ENCODE results near the gene LRRFIP1. TPM values are rescaled to one million over a fixed set of nuclear protein-coding genes. Genes with fewer than 3 reads are reported as not detected.

LRRFIP1 gene
- total and polyA plus RNA-seq, 12 donors: 18.7 to 79.7 (median 51.8) TPM

DNA sequence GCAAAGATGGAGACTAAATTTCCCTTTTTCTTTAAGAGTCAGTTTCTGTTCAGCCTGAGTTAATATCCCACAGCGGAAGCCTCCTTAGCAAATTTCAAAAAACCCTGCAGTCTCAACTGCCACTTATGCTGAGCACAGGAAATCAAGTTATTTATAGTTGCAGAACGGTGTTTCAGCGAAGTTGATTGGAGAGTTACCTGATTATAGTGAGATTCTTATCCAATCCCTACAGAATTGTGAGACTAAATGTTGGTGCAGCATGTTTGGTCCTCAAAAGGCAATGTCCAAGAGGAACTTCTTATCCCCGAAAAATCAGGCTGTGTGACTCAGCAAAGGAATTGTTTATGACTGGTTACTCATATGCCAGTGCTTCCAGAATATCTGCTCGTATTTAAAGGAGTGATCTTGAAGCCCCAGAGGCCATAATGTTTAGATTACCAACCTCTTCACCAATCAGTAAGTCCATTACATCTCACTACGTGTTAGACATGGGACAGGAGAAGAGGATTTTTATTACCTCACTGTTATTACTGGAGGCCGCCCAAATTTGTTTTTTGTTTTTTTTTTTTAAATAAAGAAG lies 67.9 kb downstream of the LRRFIP1 start:
- H3K9me3 ChIP-seq (replicated peaks in 1 of 3): no peaks in the 10 kb centered on the region
- TF ChIP-seq, protein P1, sequence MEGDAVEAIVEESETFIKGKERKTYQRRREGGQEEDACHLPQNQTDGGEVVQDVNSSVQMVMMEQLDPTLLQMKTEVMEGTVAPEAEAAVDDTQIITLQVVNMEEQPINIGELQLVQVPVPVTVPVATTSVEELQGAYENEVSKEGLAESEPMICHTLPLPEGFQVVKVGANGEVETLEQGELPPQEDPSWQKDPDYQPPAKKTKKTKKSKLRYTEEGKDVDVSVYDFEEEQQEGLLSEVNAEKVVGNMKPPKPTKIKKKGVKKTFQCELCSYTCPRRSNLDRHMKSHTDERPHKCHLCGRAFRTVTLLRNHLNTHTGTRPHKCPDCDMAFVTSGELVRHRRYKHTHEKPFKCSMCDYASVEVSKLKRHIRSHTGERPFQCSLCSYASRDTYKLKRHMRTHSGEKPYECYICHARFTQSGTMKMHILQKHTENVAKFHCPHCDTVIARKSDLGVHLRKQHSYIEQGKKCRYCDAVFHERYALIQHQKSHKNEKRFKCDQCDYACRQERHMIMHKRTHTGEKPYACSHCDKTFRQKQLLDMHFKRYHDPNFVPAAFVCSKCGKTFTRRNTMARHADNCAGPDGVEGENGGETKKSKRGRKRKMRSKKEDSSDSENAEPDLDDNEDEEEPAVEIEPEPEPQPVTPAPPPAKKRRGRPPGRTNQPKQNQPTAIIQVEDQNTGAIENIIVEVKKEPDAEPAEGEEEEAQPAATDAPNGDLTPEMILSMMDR (IDR thresholded peaks at IDR 0.05): no peak
- TF ChIP-seq POLR2A (IDR thresholded peaks at IDR 0.05): no peak
- WGBS, 4 donors: 26 to 36% (median 33%) methylated on average over 7 of the region's 7 CpGs
- H3K27ac ChIP-seq: peak overlapping the region in 4 of 5 donors; percentile 18 to 94 (median 55)
- DNase-seq: no peak
- peaks cover 40 to 75% of the 10 kb centered on the region in 2 donors for H3K4me1 ChIP-seq (replicated peaks in 1 of 2)
- intact Hi-C loops (cut with DNase I): no loop called here
- peak overlapping the region in 1 of 4 donors; percentile 85 for H3K4me3 ChIP-seq
- no peaks in the 10 kb centered on the region for H3K36me3 ChIP-seq (replicated peaks in 1 of 2)
- no peaks in the 10 kb centered on the region for H3K27me3 ChIP-seq

DNA sequence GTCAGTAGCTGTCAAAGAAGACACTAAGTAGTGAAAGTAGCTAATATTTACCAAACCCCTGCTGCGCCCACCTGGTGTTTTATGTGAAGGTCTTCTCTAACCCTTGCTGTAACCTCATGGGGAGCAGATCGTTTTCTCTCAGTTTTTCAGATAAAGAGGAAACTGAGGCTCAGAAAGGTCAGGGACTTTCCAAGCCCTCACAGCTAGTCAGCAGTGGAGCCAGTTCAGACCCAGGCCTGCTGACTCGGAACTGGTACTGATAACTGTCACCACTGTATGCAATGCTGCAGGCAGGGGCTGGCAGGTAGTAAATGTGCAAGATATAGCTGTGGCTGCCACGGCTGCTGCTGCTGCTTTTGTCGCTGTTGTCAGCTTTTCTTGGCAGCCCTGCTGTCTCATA lies 69.1 kb downstream of the LRRFIP1 start:
- peaks cover 46 to 87% of the 10 kb centered on the region in 2 donors for H3K4me1 ChIP-seq (replicated peaks in 1 of 2)
- WGBS, 4 donors: 37 to 63% (median 50%) methylated on average over 5 of the region's 5 CpGs
- no peaks in the 10 kb centered on the region for H3K9me3 ChIP-seq (replicated peaks in 1 of 3)
- peak in 1 of 7 donors; percentile 60 for DNase-seq
- intact Hi-C loops (cut with DNase I): no loop called here
- H3K36me3 ChIP-seq (replicated peaks in 1 of 2): no peaks in the 10 kb centered on the region
- TF ChIP-seq POLR2A (IDR thresholded peaks at IDR 0.05): no peak
- TF ChIP-seq, protein P1 (IDR thresholded peaks at IDR 0.05): no peak
- H3K27me3 ChIP-seq: no peaks in the 10 kb centered on the region
- no peak overlapping the region for H3K4me3 ChIP-seq
- peak overlapping the region in 2 of 5 donors; percentile 23 to 89 for H3K27ac ChIP-seq

DNA sequence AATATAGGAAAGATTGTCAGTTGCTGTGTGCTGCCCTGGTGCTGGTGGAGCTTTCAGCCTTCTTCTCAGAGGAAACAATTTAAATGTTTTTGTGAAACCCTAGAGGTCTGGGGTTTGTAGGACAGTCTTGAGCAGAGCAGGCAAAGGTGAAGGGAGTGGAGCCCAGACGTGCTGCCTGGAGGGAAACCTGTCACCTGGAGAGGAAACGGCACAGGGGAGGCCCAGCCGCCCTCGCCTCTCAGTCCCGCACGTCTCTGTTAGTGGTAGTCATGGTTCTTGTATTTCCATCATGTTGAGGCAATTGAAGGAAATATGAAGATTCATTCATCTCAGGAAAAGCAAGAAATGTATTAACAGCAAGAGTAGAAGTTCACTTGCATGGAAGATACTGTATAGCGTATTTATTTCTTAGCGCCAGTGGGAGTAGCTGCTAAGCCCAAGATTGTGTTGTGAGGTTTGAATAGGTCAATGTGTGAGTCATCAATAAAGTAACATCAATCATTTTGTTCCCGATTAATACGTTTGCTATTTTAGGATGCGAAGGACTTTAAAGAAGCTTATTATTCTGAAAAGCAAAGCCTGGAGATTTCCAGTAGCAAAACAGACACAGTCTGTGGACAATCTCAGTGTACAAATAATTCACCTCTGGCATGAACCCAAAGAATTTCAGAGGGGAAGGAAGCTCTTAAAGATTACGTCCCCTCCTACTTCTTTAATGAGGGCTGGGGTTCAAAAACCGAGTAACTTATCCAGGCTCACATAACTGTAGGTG lies 70.4 kb downstream of the LRRFIP1 start:
- no peak overlapping the region for H3K4me3 ChIP-seq
- no peaks in the 10 kb centered on the region for H3K9me3 ChIP-seq (replicated peaks in 1 of 3)
- H3K36me3 ChIP-seq (replicated peaks in 1 of 2): no peaks in the 10 kb centered on the region
- no peaks in the 10 kb centered on the region for H3K27me3 ChIP-seq
- H3K27ac ChIP-seq: peak overlapping the region in 3 of 5 donors; percentile 13 to 89 (median 68)
- WGBS, 4 donors: 42 to 46% (median 45%) methylated on average over 12 to 13 of the region's 13 CpGs
- intact Hi-C loops (cut with DNase I): no loop called here
- no peak for TF ChIP-seq POLR2A (IDR thresholded peaks at IDR 0.05)
- TF ChIP-seq, protein P1 (IDR thresholded peaks at IDR 0.05): no peak
- H3K4me1 ChIP-seq (replicated peaks in 1 of 2): peaks cover 58 to 100% of the 10 kb centered on the region in 2 donors
- DNase-seq: peak in 1 of 7 donors; percentile 54

DNA sequence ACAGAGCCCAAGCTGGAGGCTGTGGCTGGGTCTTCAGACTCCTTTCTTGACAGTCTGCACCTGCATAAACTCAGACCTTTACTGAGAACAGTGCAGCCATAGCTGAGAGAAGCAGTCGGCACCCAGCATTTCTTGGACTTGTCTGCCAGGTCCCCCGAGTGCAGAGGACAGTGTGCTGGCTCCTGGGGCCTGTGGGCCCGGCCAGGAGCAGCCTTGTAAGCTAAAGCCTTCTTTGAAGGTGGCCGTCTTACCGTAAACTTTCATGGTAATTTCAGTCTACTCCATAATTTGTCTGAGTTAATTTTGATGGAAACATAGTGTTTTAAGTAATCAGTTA lies 70.9 kb downstream of the LRRFIP1 start:
- Histone ChIP-seq H3K4me3 (no peak overlapping the region), H3K9me3 (replicated peaks in 1 of 3) (no peaks in the 10 kb centered on the region), H3K4me1 (replicated peaks in 1 of 2) (peaks cover 58 to 100% of the 10 kb centered on the region in 2 donors), H3K27me3 (no peaks in the 10 kb centered on the region), H3K27ac (peak overlapping the region in 3 of 5 donors; percentile 13 to 89 (median 68)), H3K36me3 (replicated peaks in 1 of 2) (no peaks in the 10 kb centered on the region)
- intact Hi-C loops (cut with DNase I): no loop called here
- WGBS, 4 donors: 51 to 65% (median 58%) methylated on average over 5 of the region's 5 CpGs
- DNase-seq: peak in 1 of 7 donors; percentile 48
- TF ChIP-seq, protein P1 (IDR thresholded peaks at IDR 0.05): no peak
- TF ChIP-seq POLR2A (IDR thresholded peaks at IDR 0.05): no peak

Data from adrenal gland (tissue), 12 donors.